Activated T-cell treated with anti-CD3 and anti-CD28 coated beads for 48 hours (primary cell): Measurements from ENCODE around the gene PPA2.
"Not testable (repeated sequence)": the region's sequence is repeated elsewhere in the genome, so short reads cannot be mapped to it uniquely, and the experiment has no call there.

ENCODE experiments used
- DNase-seq: peaks from one replicate; pipeline ENCODE4 v3.0.0-alpha.2; 2020; ENCODE audit warnings: low read depth

Gene PPA2

DNA sequence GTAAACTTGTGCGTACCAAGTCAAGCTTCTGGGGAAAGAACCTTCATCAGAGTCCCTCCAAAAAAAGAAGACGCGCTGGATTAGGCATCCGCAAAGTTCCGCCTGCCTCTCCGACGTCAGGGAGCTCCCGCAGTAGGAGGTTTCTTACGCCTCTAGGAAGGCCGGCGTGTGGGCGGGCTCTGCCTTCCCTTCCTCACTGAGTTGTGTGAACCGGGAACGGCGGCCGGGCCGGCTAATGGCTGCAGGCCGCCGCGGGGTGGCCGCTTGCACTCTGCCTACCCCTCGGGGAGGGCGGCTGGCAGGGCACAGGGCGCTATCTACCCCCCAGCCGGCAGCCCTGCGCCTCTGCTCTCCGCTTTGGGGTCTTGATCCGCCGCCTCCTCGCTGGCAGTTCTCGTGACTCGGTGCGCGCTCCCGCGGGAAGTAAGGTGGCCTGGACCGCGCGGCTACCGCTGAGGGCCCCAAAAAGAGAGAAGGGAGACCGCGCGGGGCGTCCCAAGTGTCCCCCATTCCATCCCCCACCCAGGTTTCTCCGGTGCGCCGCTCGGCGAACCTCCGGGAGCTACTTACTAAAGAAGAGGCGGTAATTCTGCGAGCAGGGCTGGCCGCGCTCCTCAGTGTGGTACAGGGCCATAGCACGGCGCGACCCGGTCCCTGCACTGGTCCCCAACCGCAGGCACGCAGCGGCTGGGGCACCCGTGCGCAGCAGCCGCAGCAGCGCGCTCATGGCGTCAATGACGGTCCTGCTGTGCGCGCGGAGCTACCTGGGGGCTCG lies at the start of gene PPA2:
Gene PPA2, minus strand, starts transcription at position 739 of the 775 bp plus-strand sequence. Its CDS starts 12 bp downstream, at position 727.
- DNase-seq, result peak; percentile 84

DNA sequence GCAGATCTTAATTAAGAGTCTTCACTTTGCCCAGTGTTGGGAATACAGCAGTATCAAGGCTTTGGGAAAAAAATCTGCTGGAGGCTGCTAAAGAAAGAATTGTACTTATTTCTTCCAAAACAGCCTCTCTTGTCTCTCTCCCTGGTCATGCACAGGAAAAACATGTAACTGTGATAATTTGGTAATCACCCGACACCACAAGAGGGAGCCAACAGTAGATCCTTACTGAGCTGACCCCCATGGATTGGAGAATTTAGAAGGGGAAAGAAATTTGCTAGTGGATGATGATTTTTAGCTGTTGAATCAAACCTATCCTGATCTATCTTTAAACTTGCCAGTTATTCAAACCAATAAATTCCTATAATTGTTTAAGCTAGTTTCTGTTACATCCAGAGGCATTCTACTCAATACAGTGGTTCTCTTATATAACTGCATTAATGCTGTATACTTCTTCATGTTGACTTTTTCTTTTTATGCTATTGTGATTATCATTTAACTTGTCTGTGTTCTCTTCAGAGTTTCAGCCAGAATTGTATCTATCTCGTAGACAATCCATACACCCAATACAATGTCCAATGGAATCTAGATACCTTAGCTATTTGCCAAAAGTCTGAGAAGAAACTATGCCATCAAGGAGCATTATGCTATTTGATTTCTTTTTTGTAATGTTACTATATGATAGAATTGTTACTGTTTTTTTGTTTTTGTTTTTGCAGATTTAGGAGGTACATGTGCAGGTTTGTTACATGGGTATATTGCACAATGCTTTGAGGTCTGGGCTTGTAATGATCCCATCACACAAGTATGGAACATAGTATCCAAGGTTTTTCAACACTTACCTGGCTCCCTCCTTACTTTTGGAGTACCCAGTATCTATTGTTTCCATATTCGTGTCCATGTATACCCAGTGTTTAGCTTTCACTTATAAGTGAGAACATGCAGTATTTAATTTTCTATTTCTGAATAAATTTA lies 47.2 kb upstream of the PPA2 start:
- no peak for DNase-seq

DNA sequence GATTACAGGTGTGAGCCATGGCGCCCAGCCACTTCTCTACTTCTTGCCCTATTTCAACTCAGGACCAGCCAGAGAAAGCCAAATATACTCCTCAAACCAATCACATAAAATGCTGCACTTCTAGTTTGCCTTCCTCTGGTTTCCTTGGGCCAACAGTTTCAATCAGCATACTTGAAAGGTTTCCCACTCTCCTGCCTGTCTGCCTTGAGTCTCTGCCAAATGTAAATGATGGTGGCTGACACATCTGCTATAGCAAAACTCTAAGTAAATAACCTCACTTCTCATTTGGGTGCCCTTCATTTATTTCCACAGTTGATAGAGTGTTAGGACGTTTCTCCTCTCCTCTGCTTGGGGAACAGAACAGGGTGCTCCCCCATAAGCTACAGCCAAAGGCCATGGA lies 36.4 kb upstream of the PPA2 start:
- DNase-seq, result no peak

DNA sequence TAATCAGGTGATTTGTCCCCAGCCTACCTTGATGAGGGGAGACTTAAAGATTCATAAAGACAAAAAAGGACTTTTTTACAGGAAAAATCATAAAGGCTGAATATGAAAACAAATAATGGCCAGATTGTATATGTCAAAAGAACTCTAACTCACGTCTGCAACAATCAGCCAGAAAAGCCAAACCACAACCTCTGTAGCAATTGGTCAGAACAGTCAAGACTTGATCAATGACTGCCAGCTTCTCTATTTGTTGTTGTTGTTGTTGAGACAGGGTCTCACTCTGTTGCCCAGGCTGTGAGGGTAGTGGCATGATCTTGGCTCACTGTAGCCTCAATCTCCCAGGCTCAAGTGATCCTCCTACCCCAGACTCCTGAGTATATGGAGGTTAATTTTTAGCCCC lies 35.9 kb upstream of the PPA2 start:
- no peak for DNase-seq

DNA sequence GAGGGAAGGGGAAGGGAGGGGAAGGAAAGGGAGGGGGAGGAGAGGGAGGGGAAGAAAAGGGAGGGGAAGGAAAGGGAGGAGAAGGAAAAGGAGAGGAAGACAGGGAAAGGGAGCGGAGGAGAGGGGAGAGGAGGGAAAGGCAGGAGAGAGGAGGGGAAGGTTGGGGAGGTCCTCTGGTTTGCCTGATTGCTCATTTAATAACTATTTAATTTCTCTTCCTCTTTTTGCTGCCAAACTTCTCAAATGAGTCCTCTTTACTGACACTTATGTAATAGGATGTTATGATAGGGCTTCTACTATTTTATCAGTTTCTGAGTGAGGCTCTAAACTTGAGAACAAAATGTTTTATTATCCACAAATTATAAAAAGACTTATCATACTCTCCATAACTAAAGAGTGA lies 35.4 kb upstream of the PPA2 start:
- no peak for DNase-seq

DNA sequence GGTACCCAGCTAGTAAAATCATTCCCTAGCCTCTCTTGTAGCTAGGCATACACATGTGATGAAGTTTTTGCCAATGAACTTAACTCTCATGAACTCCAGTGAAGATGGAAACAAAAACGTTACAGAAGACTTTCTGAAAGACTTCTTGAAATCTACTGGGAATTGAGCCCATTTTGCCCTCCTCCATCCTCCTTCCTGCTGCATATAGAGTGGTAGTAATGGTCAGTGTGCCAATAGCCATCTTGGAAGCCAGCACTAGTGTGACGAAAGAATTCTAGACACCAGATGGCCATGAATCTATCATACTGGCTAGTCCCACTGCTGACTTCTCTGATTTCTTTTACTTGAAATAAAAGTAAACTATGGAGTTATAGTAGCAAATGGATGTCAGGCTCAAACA lies 30.9 kb upstream of the PPA2 start:
- DNase-seq, result no peak

DNA sequence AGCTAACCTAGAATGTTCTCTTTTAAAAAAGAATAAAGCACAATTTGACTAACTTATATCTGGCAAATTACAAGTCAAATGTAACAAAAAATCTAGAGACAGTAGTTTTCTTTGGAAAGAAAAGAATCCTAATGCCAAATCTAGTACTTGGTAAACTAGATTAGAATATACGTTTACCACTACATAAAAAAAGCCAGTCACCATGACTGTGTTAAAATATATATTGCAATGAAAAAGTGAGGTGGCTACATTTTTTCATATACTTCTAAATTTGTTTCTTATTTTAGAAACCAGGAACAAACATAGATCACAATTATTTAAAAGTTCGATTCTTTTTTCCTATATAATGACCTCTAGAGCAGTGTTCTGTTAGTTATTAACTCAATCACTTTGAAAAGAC lies 29.6 kb upstream of the PPA2 start:
- DNase-seq, result no peak

DNA sequence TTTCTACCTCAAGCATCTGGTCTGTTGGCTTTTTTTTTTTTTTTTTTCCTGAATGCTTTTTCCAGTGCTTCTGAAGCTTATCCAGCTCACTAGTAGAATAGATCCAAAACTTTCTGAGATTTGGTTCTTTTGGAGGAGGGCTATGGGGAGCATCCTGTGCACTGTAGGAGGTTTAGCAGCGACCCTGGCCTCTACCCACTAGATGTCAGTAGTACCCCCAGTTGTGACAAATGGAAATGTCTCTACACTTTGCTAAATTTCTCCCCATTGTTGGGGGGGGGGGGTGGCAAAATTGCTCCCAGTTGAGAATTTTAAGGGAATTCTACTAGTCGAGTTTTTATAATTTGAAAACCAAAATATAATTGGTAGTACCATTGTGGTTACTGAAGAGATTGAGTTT lies 23.0 kb upstream of the PPA2 start:
- no peak for DNase-seq

DNA sequence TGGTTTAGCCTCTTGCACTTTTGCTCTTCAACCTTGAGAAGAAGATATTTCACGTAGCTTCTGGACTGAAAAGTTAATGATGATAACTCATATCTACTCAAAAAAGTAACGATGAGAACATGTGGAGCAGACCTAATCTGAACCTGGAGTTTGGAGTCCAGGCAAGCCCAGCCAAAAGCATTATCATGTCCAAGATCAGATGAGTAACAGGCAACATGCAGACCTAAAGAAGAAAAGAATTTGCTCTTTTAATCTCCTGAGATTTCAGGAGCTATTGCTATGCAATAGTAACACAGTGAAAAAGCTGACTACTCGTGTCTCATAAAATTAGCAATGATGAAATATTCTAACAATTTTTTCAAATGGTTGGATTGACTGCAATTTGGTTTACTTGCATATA lies 21.8 kb upstream of the PPA2 start:
- DNase-seq, result no peak

DNA sequence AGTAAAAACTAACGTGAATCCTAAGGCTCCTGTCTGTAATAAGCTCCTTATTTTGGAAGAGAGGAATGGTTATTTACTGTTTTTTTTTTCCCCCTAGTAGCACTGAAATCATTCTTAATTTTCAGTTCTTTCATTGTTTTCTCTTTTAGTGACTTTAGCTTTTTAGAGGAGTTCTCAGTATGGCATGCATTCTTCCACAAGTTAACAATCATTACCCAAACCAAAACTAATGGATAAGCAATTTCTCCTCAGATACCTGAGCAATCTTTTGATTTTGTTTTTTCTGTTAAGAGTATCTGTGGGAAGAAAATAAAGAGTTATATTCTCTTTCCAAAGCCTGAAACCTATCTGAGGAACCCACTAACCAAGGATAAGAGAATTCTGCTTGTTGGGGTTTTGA lies 16.7 kb upstream of the PPA2 start:
- DNase-seq, result no peak

DNA sequence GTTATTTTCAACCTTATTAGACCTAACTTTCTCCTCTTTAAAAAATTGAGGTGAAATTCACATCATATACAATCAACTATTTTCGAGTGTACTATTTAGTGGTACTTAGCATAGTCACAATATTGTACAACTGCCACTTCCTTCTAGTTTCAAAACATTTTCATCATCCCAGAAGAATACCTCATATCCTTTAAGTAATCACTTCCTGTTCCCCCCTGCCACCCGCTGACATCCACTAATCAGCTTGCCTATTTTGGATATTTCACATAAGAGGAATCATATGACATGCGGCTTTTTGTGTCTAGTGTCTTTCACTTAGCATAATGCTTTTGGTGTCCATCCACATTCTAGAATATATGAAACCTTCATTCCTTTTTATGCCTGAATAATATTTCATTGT lies 10.0 kb upstream of the PPA2 start:
- DNase-seq, result no peak

DNA sequence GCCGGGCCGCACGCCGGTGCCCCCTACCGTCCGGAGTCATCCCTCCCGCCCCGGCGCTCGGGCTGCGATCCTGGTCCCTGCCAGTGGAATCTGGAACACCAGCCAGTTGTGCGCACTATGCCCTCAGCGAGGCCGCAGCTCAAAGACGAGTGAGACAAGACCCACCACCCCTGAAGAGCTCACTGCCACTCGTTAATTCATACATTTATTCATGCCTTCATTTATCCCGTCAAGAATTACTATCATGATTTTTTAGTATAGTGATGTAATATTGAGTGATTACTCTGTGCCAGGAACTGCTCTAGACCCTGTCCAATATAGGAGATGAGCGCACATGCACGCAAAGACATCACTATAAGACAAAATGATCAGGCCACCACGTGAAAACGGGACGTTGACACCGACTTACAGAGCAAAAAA lies 247 bp upstream of the PPA2 start:
- no peak for DNase-seq

DNA sequence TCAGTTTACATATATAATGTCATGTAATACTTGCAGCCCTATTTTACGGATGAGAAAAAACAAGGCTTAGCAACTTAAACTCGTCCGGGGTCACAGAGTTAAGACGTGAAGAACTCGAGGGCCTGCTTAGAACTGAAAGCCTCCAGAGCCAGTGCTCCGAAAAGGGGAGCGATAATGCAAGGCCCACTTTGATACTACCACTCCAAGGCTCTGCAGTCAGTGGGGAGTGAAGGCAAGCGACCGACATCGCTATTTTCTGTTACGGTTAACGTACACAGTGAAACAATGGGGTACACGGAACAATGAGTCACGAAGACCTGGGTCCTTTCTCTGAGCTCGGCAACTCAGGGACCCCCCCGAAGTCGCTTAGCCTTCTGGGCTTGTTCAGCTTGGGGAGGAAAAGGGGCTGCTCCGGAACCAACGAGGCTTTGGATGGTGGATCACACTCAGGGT lies 965 bp downstream of the PPA2 start:
- DNase-seq, result no peak

DNA sequence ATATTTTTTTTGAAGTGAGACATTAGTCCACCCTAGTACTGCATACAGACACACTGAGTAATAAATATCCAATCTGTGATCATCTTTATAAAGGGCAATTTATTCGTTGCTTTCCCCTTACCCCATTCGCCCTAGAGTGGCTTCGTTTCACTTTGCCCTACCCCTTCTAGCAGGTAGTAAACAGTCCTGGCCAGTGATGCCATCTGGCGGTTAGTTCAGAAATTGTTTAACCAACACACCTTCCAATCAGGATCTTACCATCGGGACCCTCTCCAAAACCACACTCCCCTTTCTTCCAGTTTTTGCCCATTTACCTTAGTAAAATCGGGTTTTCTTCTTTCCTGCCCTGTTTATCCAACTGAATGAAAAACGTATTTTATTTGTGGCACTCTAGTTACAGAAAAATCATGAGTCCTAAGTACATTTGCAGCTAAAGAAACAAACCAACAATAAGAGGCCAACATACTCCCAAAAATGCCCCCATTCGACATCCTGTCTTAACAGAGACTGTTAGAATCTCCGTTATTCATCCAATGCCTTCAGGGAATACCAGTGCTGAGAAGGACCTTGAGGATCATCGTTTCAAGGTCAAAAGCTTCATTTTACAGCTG lies 2.2 kb downstream of the PPA2 start:
- peak; percentile 42 for DNase-seq

DNA sequence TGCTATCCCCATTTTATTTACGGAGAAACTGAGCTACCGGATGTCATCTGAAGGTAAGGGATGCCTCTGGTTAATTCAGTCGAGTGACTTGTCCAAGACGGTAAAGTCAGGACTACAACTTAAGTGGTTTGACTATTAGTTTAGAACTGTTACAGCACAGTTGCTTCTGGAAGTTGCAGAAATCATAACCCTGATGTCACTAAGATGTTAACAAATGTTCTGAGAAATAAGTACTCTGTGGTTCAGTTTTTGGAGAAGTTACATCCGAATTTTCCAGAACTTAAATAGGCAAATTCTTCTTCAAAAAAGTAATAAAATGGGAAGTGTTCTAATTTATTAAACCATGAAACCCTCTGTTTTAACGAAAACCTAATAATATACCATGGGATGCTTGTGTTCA lies 3.1 kb downstream of the PPA2 start:
- no peak for DNase-seq

DNA sequence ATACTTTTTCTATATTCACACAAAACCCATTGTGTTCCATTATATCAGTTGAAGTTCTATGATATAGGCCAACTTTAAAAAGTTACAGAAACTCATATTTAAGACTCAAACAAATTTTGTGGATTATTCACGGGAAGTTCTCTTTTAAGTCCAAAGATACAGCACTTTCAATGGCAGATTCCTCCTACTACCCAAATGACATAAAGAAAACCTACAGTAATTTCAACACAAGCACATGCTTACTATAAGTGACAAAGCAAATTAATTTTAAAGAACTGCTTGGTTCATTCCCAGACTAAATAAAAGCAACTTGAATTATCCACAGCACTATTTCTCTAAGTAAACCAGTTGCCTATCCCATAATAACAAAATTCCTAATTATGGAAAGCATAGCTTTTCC lies 4.1 kb downstream of the PPA2 start:
- DNase-seq, result no peak

DNA sequence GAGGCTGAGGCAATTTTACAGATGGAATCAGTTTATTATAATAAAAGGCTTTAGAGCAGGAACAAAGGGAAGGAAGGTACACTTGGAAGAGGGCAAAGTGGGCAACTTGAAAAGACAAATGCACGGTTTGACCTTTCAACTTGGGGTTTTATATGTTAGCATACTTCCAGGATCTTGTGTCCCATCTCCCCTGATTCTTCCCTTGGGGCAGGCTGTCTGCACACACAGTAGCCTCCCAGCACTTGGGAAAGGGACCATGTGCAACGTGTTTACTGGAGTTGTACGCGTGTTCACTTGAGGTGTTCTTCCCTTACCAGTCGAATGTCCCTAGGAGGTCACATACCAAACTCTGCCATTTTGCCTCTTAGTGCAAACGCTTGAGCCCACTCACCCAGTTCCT lies 7.3 kb downstream of the PPA2 start:
- DNase-seq, result no peak

DNA sequence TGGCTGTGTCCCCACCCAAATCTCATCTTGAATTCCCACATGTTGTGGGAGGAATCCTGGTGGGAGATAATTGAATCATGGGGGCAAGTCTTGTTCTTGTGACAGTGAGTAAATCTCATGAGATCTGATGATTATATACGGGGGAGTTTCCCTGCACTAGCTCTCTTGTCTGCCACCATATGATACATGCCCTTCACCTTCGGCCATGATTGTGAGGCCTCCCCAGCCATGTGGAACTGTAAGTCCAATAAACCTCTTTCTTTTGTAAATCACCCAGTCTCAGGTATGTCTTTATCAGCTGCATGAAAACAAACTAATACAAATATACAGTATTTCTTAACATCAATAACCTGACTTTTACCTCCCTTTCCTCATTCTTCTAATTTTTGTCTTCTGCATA lies 9.3 kb downstream of the PPA2 start:
- DNase-seq, result not testable (repeated sequence)

DNA sequence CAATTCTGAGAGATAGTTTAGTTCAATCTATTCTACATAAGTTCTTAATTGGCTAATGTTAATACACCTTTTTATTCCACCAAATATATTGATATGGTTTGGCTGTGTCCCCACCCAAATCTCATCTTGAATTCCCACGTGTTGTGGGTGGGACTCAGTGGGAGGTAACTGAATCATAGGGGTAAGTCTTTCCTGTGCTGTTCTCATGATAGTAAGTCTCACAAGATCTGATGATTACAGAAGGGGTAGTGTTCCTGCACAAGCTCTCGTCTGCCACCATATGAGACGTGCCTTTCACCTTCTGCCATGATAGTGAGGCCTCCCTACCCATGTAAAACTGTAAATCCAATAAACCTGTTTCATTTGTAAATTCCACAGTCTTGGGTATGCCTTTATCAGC lies 11.3 kb downstream of the PPA2 start:
- no peak for DNase-seq

DNA sequence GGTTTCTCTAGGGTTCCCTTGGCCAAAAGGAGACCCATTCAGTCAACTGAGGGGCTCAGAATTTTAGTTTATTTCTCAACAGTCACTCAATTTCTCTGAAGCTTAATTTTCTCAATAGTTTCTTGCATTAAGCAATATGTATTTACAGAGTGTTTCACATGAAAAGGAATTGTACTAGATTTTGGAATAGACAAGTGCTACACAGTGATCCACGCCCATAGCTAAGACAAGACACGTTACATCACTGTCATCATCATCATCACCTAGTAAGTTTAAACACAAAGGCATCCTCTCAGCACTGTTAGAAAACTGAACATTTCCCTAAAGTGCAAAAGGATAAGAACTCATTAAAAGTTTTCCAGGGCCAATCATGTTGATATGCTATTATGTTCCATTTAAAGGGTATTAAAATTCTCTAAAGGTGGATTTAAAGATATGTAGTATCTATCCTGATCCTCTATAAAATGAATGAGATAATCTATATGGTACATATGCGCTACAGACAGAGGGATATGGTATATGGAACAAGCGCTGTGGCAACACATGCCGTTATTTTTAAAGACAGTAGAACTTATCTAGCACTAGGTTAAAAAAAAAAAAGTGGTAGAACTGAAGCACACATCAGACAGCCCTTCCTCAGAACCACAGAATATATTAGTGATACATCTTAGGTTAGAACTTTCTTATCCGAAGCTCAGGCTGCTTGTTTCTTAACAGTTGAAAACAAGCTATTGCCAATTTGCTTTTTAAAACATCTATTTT lies 12.1 kb downstream of the PPA2 start:
- DNase-seq, result no peak

DNA sequence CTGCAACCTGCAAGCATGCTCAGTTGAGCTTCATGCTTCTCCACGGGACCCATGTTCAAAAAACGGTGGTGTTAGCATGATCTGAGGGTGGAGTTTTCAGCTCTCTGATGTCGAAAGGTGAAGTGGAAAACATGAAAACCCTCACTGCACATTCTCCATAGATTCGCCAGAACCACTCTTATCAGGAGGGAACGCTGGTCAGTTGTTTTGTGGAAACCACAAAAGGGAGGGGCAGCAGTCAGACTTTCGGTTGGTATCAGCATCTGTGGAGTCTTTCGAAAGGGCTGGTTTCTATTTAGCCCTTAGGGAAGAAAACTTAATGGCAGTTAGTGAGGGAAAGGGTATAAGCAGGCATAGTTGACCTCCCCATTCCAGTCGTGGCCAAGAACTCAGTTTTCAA lies 12.6 kb downstream of the PPA2 start:
- no peak for DNase-seq

DNA sequence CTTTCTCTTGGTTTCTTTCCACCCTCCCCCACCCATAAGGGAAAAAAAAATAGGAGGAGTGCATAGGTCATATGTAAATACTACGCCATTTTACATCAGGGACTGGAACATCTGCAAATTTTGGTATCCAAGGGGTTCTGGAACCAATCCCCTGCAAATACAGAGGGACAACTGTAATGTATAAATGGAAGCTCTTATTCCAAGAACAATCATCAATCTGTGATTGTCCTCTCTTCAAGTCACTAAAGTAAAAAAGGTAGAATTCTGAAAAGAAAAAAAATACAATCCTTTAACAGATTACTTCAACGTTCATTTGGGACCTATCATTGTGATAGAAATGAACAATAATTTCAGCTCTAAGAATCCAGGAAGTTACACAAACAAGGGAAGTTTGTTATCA lies 13.6 kb downstream of the PPA2 start:
- no peak for DNase-seq
